Stimulated activated CD4-positive, alpha-beta T cell treated with anti-CD3 and anti-CD28 coated beads, Interleukin-4, amount 100 ng/mL, for 4 hours (primary cell): ENCODE results near the gene GTPBP8.
"Not testable (repeated sequence)": the region's sequence is repeated elsewhere in the genome, so short reads cannot be mapped to it uniquely, and the experiment has no call there.

Experiments
- DNase-seq, 2 experiments: peaks; one replicate each; pipeline ENCODE4 v3.0.0-alpha.2; 2020

Gene GTPBP8

GRCh38 chr3:113002037-113002436 is 11.3 kb downstream of the GTPBP8 start:
- DNase-seq = no peak

GRCh38 chr3:113002679-113003078 is 11.9 kb downstream of the GTPBP8 start:
- peak in 1 of 2 experiments; percentile 58 for DNase-seq

GRCh38 chr3:113005611-113006010 is 14.8 kb downstream of the GTPBP8 start:
- DNase-seq = no peak

GRCh38 chr3:113006359-113007056 is 15.7 kb downstream of the GTPBP8 start:
- DNase-seq = peak in 1 of 2 experiments; percentile 20

- DNase-seq = no peak
Measured at GRCh38 chr3:113008117-113008516, 17.3 kb downstream of the GTPBP8 start.

GRCh38 chr3:113013593-113013992 is 22.8 kb downstream of the GTPBP8 start:
- DNase-seq = no peak

GRCh38 chr3:113018536-113019181 is 27.9 kb downstream of the GTPBP8 start:
- DNase-seq = no peak

GRCh38 chr3:113019182-113020137 is 28.7 kb downstream of the GTPBP8 start:
- peak; percentile 87 to 89 for DNase-seq

- DNase-seq = no peak
Measured at GRCh38 chr3:113021471-113021870, 30.7 kb downstream of the GTPBP8 start.

- DNase-seq = no peak
Measured at GRCh38 chr3:113034011-113034410, 43.2 kb downstream of the GTPBP8 start.

- DNase-seq = peak in 1 of 2 experiments; percentile 7
Measured at GRCh38 chr3:113035387-113035982, 44.7 kb downstream of the GTPBP8 start.

- no peak for DNase-seq
Measured at GRCh38 chr3:113038328-113038727, 47.5 kb downstream of the GTPBP8 start.

- DNase-seq = no peak
Measured at GRCh38 chr3:113039546-113039945, 48.8 kb downstream of the GTPBP8 start.

- DNase-seq = no peak
Measured at GRCh38 chr3:113040231-113040630, 49.4 kb downstream of the GTPBP8 start.

GRCh38 chr3:113043686-113044085 is 52.9 kb downstream of the GTPBP8 start:
- DNase-seq = no peak

GRCh38 chr3:113046186-113046965 is 55.6 kb downstream of the GTPBP8 start:
- DNase-seq = not testable (repeated sequence)

- peak; percentile 79 to 83 for DNase-seq
Measured at GRCh38 chr3:113051302-113051711, 60.5 kb downstream of the GTPBP8 start.
